8988T (cell line): Measurements from ENCODE around the gene DCTN1.

Source experiments
- DNase-seq: peaks from one replicate; pipeline ENCODE4 v3.0.0; 2011

DCTN1 gene

GRCh38 chr2:74316627-74317295 is 63.4 kb downstream of the DCTN1 start:
- no peak for DNase-seq

DNA sequence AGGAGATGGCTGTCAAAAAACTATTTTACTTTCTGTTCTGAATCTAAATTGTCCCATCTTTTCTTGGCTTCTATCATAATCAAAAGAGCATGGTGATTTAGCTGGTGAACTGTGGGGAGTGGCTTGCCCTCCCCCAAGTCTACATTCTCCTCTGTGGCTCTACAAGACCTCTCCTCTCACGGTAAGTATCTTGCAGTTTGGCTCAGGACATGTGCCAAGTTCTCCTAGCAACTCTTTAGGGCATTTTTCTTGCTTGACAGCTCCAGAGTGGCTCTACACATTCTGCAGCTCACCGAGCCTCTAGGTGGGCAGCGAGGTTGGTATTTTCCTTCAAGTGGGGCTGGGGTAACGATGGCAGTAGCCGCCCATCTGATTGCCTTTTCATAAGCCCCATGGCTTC is 66.0 kb downstream of the DCTN1 start:
- no peak for DNase-seq

DNA sequence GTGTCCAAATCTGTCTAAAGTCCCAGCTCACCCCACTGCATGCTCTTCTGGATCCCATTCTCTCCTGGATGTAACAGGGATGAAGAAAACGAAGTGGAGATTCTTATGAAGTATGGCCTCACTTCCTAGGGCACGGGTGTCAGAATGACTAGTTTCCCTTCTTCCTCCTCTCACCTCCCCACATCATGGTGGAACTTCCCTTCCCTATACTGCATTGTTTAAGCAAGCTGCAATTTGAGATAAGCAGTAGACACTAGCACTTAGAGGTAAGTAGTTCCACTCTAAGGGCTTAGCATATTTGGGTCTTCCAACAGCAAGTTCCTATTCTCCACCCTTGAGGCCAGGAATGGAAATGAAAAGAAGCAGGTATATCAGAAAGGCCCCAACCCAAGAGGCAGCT is 66.6 kb downstream of the DCTN1 start:
- no peak for DNase-seq

- DNase-seq = no peak
Measured at GRCh38 chr2:74312913-74313312, 67.2 kb downstream of the DCTN1 start.
